WERI-Rb-1 (cell line): ENCODE data around the gene ATP5F1E.
"Not testable (repeated sequence)": the region's sequence is repeated elsewhere in the genome, so short reads cannot be mapped to it uniquely, and the experiment has no call there.

Experiments used
- DNase-seq: peaks from one replicate; pipeline ENCODE4 v3.0.0-alpha.2; 2020
- H3K27ac ChIP-seq: fragments of 250-450 bp; sonication (Bioruptor Pico); 2 replicates; pipeline ENCODE4 v1.5.1; 2020; ENCODE audit warnings: mild to moderate bottlenecking, moderate library complexity
- H3K27me3 ChIP-seq: fragments of 250-450 bp; sonication (Bioruptor Pico); 2 replicates; pipeline ENCODE4 v1.5.1; 2021; ENCODE audit warnings: mild to moderate bottlenecking, low read depth, moderate library complexity; ENCODE audit not compliant: insufficient read depth, severe bottlenecking
- H3K36me3 ChIP-seq: fragments of 250-450 bp; sonication (Bioruptor Pico); 2 replicates; pipeline ENCODE4 v1.5.1; 2020; ENCODE audit warnings: mild to moderate bottlenecking, moderate library complexity
- H3K4me3 ChIP-seq: 2 replicates; pipeline ENCODE4 v1.5.1; 2011; ENCODE audit warnings: low read depth, mild to moderate bottlenecking, control low read depth, low read length
- H3K9me3 ChIP-seq: fragments of 250-450 bp; sonication (Bioruptor Pico); 2 replicates; pipeline ENCODE4 v1.5.1; 2021; ENCODE audit warnings: mild to moderate bottlenecking, moderate library complexity; ENCODE audit not compliant: severe bottlenecking
- TF ChIP-seq, protein P1 (sequence below): IDR thresholded peaks from 2 replicates; pipeline ENCODE4 v1.5.1; 2011; ENCODE audit warnings: low read depth, mild to moderate bottlenecking, control low read depth, inconsistent platforms, low read length

ATP5F1E gene

DNA sequence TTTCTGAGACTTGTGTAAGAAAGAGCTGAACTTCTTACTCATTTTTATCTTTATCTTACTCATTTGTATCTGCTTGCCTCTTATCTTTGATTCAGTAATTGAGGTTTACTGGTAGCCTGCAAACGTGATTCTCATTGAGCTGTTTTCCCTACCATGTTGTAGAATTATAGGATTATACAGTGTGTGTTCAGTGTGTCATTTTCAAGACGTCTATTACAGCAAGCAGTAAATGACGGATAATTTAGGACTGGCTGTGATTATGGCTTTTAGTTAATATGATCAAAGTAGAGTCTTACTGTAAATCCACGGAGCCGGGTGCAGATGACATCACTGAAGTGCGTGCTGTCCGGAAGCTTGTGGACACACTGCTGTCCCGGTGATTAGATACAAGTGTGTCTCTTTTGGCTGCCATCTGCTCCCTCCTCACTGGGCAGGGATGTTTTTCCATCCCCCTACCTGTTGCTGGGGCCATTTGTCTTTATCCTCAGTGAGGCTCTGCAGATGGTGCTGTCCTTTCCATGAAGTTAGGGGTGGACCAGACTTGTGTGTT lies 45.1 kb downstream of the ATP5F1E start:
- Histone ChIP-seq H3K36me3 (peaks cover 64% of the 10 kb centered on the region), H3K9me3 (no peaks in the 10 kb centered on the region), H3K27ac (peak overlapping the region; percentile 72), H3K27me3 (no peaks in the 10 kb centered on the region), H3K4me3 (no peak overlapping the region)
- DNase-seq = peak; percentile 94
- TF ChIP-seq, protein P1, sequence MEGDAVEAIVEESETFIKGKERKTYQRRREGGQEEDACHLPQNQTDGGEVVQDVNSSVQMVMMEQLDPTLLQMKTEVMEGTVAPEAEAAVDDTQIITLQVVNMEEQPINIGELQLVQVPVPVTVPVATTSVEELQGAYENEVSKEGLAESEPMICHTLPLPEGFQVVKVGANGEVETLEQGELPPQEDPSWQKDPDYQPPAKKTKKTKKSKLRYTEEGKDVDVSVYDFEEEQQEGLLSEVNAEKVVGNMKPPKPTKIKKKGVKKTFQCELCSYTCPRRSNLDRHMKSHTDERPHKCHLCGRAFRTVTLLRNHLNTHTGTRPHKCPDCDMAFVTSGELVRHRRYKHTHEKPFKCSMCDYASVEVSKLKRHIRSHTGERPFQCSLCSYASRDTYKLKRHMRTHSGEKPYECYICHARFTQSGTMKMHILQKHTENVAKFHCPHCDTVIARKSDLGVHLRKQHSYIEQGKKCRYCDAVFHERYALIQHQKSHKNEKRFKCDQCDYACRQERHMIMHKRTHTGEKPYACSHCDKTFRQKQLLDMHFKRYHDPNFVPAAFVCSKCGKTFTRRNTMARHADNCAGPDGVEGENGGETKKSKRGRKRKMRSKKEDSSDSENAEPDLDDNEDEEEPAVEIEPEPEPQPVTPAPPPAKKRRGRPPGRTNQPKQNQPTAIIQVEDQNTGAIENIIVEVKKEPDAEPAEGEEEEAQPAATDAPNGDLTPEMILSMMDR = no peak

DNA sequence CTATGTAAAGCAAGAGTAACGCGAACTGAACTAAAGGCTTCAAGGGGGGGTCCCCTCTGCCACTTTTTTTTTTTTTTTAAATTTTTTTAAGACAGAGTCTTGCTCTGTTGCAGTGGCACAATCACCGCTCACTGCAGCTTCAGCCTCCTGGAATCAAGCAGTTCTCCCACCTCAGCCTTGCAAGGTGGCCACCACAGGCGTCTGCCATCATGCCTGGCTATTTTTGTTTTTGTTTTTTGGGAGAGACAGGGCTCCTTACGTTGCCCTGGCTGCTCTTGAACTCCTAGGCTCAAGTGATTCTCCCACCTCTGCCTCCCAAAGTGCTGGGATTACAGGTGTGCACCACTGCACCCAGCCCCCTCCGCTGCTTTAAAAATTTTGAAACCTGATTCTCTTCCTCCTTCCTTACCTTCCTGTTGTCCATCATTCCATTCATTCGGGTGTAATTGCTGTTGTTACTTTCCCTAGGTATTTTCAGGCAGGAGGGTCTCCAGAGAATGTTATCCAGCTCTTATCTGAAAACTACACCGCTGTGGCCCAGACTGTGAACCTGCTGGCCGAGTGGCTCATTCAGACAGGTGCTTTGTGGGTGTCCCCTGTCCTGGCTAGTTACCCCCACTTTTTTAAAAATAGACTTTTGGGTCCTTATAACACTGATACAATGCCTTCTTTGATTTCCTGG lies 45.7 kb downstream of the ATP5F1E start:
- H3K4me3 ChIP-seq = no peak overlapping the region
- TF ChIP-seq, protein P1 = no peak
- H3K36me3 ChIP-seq = peaks cover 58% of the 10 kb centered on the region
- no peaks in the 10 kb centered on the region for H3K27me3 ChIP-seq
- H3K9me3 ChIP-seq = no peaks in the 10 kb centered on the region
- peak overlapping the region; percentile 70 for H3K27ac ChIP-seq
- no peak for DNase-seq

DNA sequence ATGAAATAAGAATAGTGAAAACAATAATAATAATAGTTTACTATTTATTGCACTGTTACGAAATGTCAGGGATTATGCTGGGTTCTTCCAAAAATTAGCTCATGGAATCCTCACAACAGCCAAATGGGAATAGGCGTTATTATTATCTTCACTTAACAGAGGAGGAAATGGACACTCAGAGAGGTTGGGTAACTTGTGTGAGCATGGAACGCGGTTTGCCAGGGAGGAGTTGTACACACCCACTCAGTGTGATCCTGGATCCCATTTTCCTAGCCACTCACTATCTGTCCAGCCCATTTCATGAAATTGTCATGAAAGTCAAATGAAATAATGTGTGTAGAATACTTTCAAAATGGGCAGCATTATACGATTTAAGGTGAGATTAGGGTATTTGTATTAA lies 46.5 kb downstream of the ATP5F1E start:
- no peak for DNase-seq
- Histone ChIP-seq H3K4me3 (no peak overlapping the region), H3K27ac (no peak overlapping the region; the same call in 1 of the 2 replicates), H3K36me3 (peaks cover 50% of the 10 kb centered on the region), H3K27me3 (no peaks in the 10 kb centered on the region), H3K9me3 (peaks cover 2% of the 10 kb centered on the region)
- TF ChIP-seq, protein P1 = no peak

DNA sequence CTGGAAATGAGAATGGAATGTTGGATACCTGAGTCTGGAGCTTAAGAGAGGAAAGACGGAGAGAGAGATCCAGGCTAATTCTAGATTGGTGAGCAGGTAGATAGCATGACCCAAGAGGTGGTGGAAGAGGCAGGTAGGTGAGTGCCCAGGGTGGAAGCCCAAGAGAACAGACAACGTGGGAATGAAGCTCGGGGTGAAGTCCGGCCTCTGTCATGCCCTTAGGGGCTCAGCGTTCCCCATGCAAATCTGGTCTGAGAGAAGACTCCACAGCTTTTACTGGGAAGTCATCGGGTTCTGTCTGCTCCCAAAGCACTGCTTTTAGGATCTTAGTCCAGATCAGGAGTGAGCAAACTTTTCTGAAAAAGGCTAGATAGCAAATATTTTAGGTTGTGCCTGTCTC lies 47.4 kb downstream of the ATP5F1E start:
- TF ChIP-seq, protein P1 = no peak
- Histone ChIP-seq H3K9me3 (peaks cover 6% of the 10 kb centered on the region), H3K36me3 (peaks cover 40% of the 10 kb centered on the region), H3K27me3 (no peaks in the 10 kb centered on the region), H3K4me3 (no peak overlapping the region), H3K27ac (no peak overlapping the region)
- DNase-seq = no peak

DNA sequence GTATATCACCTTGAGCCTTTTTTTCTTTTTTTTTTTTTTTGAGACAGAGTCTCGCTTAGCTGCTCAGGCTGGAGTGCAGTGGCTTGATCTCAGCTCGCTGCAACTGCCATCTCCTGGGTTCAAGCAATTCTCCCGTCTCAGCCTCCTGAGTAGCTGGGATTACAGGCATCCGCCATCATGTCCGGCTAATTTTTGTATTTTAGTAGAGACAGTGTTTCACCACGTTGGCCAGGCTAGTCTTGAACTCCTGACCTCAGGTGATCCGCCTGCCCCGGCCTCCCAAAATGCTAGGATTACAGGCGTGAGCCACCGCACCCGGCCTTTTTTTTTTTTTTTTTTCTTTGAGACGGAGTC lies 49.0 kb downstream of the ATP5F1E start:
- not testable (repeated sequence) for H3K27me3 ChIP-seq, H3K9me3 ChIP-seq, DNase-seq, H3K4me3 ChIP-seq, H3K27ac ChIP-seq
- peaks cover 24% of the 10 kb centered on the region for H3K36me3 ChIP-seq

DNA sequence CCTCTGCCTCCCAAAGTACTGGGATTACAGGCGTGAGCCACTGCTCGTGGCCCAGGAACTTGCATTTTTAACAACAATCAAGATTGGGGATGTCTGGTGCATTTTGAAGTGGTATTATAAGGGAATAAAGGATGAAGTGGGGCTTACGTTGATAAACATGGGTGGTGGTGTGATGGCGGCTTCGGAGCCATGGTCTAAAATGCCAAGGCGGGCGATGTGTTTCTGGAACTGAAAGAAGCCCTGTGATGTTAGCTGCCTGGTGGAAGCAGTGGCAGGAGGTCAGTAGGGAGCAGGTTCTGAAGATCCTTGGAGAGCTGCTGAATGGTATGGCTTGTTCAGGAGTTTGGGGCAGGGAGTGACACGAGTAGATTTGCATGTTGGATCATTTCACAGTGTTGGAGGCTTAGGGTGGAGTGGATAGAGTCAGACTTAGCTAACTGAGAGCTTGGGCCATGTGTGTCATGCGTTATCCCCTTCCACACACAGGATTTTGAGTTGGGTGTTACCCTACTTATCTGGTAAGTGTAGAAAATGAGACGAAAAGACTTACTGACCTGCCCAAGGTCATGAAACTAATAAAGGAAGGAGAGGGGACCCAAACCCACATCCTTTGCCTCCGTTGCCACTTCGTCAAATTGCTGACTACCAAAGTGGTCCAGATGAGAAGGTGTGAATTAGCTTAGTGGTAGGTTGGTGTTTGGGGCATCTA lies 49.6 kb downstream of the ATP5F1E start:
- H3K4me3 ChIP-seq = peak overlapping the region; percentile 81
- no peak overlapping the region for H3K27ac ChIP-seq
- peaks cover 6% of the 10 kb centered on the region for H3K9me3 ChIP-seq
- TF ChIP-seq, protein P1 = no peak
- no peaks in the 10 kb centered on the region for H3K27me3 ChIP-seq
- DNase-seq = no peak
- peaks cover 19% of the 10 kb centered on the region for H3K36me3 ChIP-seq
